ENCODE measurements around the gene SQSTM1.

SQSTM1 gene

DNA sequence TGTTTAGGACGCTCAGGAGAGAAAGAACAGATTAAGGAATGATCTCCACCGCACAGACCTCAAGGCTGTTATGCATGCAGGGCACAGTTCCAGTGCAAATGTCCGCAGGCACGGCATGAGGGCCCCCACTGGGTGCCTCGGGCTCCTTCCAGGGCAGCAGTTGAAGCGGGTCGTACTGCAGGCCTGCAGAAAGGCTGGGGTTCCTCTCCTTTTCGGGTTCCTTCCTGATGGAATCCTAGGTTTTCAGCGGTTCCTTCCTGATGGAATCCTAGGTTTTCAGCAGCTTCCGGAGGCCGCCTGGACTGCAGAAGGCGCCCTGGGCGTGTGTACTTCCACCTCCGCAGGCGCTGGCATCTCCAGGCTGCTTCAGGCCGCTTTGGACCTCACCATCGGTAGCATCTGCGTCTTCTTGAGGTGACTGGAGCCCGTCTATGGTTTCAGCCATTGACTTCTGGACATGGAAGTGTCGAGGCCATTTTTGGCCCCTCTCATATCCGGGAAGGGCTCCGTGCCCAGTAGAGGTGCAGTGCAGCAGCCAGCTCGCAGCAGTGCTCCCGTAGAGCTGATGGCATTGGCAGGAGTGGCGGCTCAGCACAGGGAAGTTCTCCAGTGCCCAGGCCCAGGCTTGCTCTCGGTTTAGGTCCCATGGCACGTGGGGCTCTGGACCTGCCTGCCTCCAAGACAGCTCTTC, 8.4 kb upstream of the SQSTM1 start:
- no peak overlapping the region for H3K27ac ChIP-seq
- no peak for TF ChIP-seq CTCF (conservative IDR thresholded peaks at IDR 0.05)

DNA sequence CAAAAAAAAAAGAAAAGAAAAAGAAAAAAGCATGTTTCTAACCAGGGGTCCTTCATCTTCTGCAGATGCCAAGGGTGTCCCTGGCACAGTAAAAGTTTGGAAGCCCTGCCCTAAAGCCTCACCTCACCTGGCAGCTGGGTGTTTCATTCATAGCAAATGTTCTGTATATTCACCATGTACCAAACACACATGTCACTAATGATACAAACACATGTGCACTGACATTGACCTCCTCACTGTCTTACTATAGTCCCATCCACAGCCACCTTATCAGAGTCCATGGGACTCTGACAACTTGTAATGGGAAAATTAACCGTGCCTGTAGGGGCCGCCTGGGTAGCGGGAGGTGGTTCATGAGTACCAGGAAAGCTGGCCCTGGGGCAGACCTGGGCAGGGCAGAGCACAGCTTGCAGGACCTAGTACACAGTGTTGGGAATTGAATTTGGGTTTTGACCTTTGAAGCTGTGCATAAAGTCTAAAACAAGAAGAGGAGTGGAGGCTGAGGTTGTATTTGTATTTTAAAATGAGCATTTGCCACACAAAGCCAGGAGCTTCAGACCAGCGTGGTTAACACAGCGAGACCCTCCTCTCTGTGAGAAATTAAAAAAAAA, 7.6 kb upstream of the SQSTM1 start:
- no peak overlapping the region for H3K27ac ChIP-seq
- TF ChIP-seq CTCF (conservative IDR thresholded peaks at IDR 0.05): no peak

DNA sequence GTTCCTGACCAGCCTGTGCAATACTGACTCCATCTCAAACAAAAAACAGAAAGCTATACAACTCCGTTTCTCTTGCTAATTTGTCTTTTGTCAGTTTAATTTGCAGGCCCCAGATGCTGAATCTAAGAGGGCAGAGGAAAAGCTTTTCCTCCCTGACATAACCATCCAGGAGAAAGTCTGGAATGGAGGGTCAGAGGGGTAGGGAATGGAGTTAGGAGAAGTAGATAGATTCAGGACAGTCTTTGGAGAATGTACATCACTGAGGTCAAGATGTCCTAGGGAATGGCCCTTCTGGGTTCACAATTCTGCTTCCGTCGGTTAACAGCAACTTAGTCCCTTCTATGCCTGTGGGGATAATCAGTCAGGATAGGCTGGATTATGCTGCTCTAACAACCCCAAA, 6.6 kb upstream of the SQSTM1 start:
- H3K27ac ChIP-seq: no peak overlapping the region
- TF ChIP-seq CTCF (conservative IDR thresholded peaks at IDR 0.05): no peak

DNA sequence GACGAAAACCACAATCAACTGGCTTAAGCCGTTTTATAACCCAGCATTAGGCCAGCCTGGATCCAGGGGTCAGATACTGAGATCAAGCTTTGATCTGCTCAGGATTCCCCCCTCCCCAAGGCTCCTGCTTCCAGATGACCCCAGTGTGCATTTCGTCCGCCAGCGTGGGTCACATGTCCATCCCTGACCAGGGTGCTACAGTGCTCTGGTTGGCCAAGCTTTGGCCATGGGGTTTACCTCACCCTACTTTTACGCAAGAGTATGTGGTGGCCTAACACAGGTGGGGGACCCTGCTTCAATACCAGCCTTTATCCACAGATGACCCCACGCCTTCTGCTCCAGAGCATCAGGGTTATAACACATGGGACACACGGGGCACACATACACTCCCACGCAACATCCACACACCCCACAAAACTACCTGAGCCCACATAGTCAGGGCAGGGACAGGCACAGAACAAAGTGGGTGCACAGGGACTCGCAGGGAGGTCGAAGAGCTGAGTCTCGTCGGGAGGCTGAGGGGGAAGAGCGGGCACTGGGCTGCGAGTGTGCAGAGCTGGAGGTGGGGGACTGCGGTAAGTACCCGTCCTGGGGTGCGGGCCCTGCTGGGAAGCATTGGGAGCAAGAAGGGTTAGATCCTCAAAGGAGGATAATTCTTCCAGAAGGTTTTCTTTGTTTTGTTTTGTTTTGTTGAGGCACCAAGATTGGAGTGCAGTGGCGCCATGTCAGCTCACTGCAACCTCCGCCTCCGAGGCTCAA, 5.0 kb upstream of the SQSTM1 start:
- H3K27ac ChIP-seq: no peak overlapping the region
- TF ChIP-seq CTCF (conservative IDR thresholded peaks at IDR 0.05): no peak

GRCh38 chr5:179816401-179816795, 4.3 kb upstream of the SQSTM1 start:
- H3K27ac ChIP-seq: no peak overlapping the region; the same call in 1 of the 2 replicates
- no peak for TF ChIP-seq CTCF (conservative IDR thresholded peaks at IDR 0.05)

DNA sequence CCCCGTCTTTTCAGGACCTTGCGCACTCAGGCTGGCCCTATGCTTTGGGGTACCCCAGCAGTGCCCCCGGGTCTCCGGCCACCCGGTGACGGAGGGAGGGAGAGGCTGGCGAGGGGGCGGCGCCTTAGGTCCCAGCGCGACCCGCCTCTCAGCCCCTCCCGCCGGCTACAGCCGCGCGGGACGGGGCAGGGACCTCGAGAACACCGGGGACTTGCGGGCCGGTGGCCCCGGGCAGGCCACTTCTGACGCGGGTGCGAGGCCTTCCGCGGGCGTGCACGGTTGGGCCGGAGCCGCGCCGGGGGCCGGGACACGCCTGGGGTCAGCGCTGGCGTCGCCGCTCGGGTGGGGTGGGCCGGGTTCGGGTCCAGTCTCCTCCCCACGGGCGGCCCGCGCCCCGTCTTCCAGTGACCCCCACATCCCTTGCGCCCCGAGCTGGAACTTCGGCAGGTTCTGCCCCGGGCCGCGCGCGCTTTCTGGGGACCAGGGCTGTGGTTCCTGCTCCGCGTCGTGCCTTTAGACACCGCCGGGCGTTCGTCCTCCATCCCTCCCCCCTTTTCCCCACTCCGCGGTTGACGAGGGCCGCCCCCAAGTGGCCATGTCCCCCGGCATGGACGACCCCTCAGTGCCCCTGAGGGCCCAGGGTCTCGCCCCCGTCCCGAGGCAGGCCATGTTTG, 3.8 kb upstream of the SQSTM1 start:
- H3K27ac ChIP-seq: no peak overlapping the region; the same call in 1 of the 2 replicates
- TF ChIP-seq CTCF (conservative IDR thresholded peaks at IDR 0.05): no peak

DNA sequence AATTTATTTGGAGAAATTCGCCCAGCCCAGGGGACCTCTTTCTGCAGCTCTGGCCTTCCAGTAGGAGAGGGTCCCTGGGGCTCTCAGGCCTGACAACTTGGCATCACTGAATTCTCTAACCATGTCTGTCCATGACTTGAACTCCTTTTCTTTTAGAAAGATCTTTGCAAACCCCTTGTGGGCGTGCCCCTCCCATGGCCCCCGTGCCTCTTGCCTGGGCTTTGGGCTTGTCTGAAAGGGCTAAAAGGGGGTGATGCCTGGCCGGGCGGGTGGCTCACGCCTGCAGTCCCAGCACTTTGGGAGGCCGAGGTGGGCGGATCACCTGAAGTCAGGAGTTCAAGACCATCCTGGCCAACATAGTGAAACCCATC, 3.2 kb upstream of the SQSTM1 start:
- H3K27ac ChIP-seq: no peak overlapping the region
- no peak for TF ChIP-seq CTCF (conservative IDR thresholded peaks at IDR 0.05)
